ENCODE data around the gene ARHGEF7.

DNA sequence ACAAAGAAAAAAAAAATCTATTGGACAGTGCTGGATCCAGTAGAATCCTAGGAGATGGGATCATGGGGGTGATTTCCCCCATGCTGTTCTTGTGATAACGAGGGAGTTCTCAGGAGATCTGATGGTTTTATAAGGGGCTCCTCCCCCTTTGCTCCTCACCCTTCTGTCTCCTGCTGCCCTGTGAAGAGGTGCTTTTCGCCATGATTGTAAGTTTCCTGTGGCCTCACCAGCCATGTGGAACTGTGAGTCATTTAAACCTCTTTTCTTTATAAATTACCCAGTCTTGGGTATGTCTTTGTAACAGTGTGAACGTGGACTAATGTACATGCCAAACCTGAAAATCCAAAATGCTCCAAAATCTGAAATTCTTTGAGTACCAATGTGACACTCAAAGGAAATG, 45.5 kb downstream of the ARHGEF7 start:
- TF ChIP-seq CTCF (IDR thresholded peaks at IDR 0.05; ENCODE audit: low read length) = no peak
- no peak for TF ChIP-seq EZH2 (IDR thresholded peaks at IDR 0.05; ENCODE audit: borderline replicate concordance, low read length)
